A549 (cell line): Measurements from ENCODE around the gene SKIL. TPM values are rescaled to one million over a fixed set of nuclear protein-coding genes. Genes with fewer than 3 reads are reported as not detected.

Source experiments
- ATAC-seq, 2 experiments: fragments of 200-7000 bp in 1 of 2; fragments of >200 bp in 1 of 2; cut with Nextera tagmentation in 1 of 2; cut with Tn5 transposase in 1 of 2; 3 replicates each; pipeline versions ENCODE4 v1.8.0 to v1.9.1; 2018 to 2020; ENCODE audit warnings: mild to moderate bottlenecking in 1 of 2, moderate library complexity in 1 of 2
- CTCF ChIA-PET: fragments of 300-600 bp; sonication (Branson Sonifier 250); formaldehyde crosslinking; extraction: SDS; loops from one replicate; lab custom pipeline; 2021; ENCODE audit warnings: antibody characterized with exemption, inconsistent platforms; lab: Yijun Ruan, JAX
- POLR2A ChIA-PET: fragments of 350-600 bp; formaldehyde crosslinking; extraction: SDS; loops from one replicate; lab custom pipeline; 2021; ENCODE audit warnings: antibody characterized with exemption, inconsistent platforms; lab: Yijun Ruan, JAX
- DNase-seq, 2 experiments: peaks; one replicate each; pipeline versions ENCODE4 v3.0.0 to v3.0.0-alpha.2; 2011 to 2016; ENCODE audit warnings: low read depth in 1 of 2, low spot score in 1 of 2
- FAIRE-seq: peaks from 2 replicates; lab custom pipeline; 2011; peaks lifted over from hg19 to GRCh38; lab: Jason Lieb, UNC
- H3K27ac ChIP-seq, 2 experiments: fragments of >200 bp; sonication (Bioruptor Twin); formaldehyde crosslinking; 3 replicates each; pipeline ENCODE4 v1.5.1; 2016 to 2017
- H3K4me1 ChIP-seq: fragments of >200 bp; sonication (Bioruptor Twin); formaldehyde crosslinking; 3 replicates; pipeline ENCODE4 v1.6.1; 2016
- H3K4me2 ChIP-seq: fragments of >200 bp; sonication (Bioruptor Twin); formaldehyde crosslinking; 3 replicates; pipeline ENCODE4 v1.6.1; 2016
- H3K4me3 ChIP-seq: fragments of >200 bp; sonication (Bioruptor Twin); formaldehyde crosslinking; 3 replicates; pipeline ENCODE4 v1.5.1; 2016
- H3K9me3 ChIP-seq: fragments of >200 bp; sonication (Bioruptor Twin); formaldehyde crosslinking; 3 replicates; pipeline ENCODE4 v1.6.1; 2016
- BCL3 ChIP-seq: fragments of >200 bp; sonication (Bioruptor Twin); formaldehyde crosslinking; IDR thresholded peaks from 3 replicates; pipeline ENCODE4 v1.6.1; 2016
- EHF ChIP-seq: fragments of 250-450 bp; sonication (Bioruptor Pico); IDR thresholded peaks from 2 replicates; pipeline ENCODE4 v1.5.0; 2020; ENCODE audit warnings: mild to moderate bottlenecking
- ELK1 ChIP-seq: fragments of 150-350 bp; IDR thresholded peaks from 2 replicates; pipeline ENCODE4 v1.6.1; 2014; ENCODE audit warnings: low read depth, mild to moderate bottlenecking, low read length
- EP300 ChIP-seq, 2 experiments: fragments of >200 bp; sonication (Bioruptor Twin); formaldehyde crosslinking; IDR thresholded peaks; 2 replicates in 1 of 2; 3 replicates in 1 of 2; pipeline ENCODE4 v1.6.1; 2016 to 2017
- FOXS1 ChIP-seq: fragments of 250-450 bp; sonication (Bioruptor Pico); IDR thresholded peaks from 2 replicates; pipeline ENCODE4 v1.5.0; 2020; ENCODE audit warnings: mild to moderate bottlenecking, moderate library complexity
- HOXA7 ChIP-seq: fragments of 250-450 bp; sonication (Bioruptor Pico); IDR thresholded peaks from 2 replicates; pipeline ENCODE4 v1.5.0; 2020; ENCODE audit warnings: mild to moderate bottlenecking, moderate library complexity
- HOXB5 ChIP-seq: fragments of 250-450 bp; sonication (Bioruptor Pico); IDR thresholded peaks from 2 replicates; pipeline ENCODE4 v1.5.0; 2020; ENCODE audit warnings: mild to moderate bottlenecking, moderate library complexity
- JUN ChIP-seq, 2 experiments: fragments of >200 bp; sonication (Bioruptor Twin); formaldehyde crosslinking; IDR thresholded peaks; 2 replicates in 1 of 2; 3 replicates in 1 of 2; pipeline ENCODE4 v1.6.1; 2016 to 2017
- KDM5A ChIP-seq: fragments of 200-600 bp; sonication (generic); IDR thresholded peaks from 2 replicates; pipeline ENCODE4 v1.6.1; 2016; ENCODE audit warnings: antibody characterized with exemption, mild to moderate bottlenecking
- MAZ ChIP-seq: fragments of 150-350 bp; IDR thresholded peaks from 2 replicates; pipeline ENCODE4 v1.6.1; 2014; ENCODE audit warnings: antibody characterized with exemption, low read depth, low read length, borderline replicate concordance
- NFE2L2 ChIP-seq: fragments of 150-350 bp; conservative IDR thresholded peaks from 2 replicates; pipeline ENCODE4 v1.6.1; 2014; ENCODE audit warnings: low read length
- NR3C1 ChIP-seq: fragments of >200 bp; sonication (Bioruptor Twin); formaldehyde crosslinking; IDR thresholded peaks from 3 replicates; pipeline ENCODE4 v1.6.1; 2017
- PHF8 ChIP-seq: fragments of 200-600 bp; sonication (generic); IDR thresholded peaks from 2 replicates; pipeline ENCODE4 v1.6.1; 2016; ENCODE audit warnings: low read depth, mild to moderate bottlenecking, antibody characterized with exemption, moderate library complexity, borderline replicate concordance
- POLR2AphosphoS2 ChIP-seq: conservative IDR thresholded peaks from 2 replicates; pipeline ENCODE4 v1.6.1; 2012; ENCODE audit warnings: low read length, improper control_type of control experiment, inconsistent platforms
- RFX5 ChIP-seq: fragments of 450-650 bp; IDR thresholded peaks from 2 replicates; pipeline ENCODE4 v1.7.1; 2014; ENCODE audit warnings: antibody characterized with exemption, mild to moderate bottlenecking, moderate library complexity
- SMC3 ChIP-seq: fragments of >200 bp; sonication (Bioruptor Twin); formaldehyde crosslinking; IDR thresholded peaks from 3 replicates; pipeline ENCODE4 v1.6.1; 2018; ENCODE audit warnings: inconsistent platforms
- SREBF2 ChIP-seq: fragments of 450-650 bp; IDR thresholded peaks from 2 replicates; pipeline ENCODE4 v1.6.1; 2014; ENCODE audit warnings: mild to moderate bottlenecking, moderate library complexity
- TFCP2L1 ChIP-seq: fragments of 250-450 bp; sonication (Bioruptor Pico); IDR thresholded peaks from 2 replicates; pipeline ENCODE4 v1.5.0; 2021; ENCODE audit warnings: mild to moderate bottlenecking
- USF2 ChIP-seq: fragments of 450-650 bp; IDR thresholded peaks from 2 replicates; pipeline ENCODE4 v1.6.1; 2014; ENCODE audit warnings: antibody characterized with exemption
- WGBS: methylation state at CpG from one replicate; pipeline ENCODE4 v1.1.6; 2017; ENCODE audit errors: missing lambda C conversion rate; 5-methylcytosine and 5-hydroxymethylcytosine counted together
- polyA plus RNA-seq, 4 experiments: library from polyadenylated mRNA; depleted of rRNA in 3 of 4; stranded (reverse); fragments of >200 nt; fragmentation: RNase III in 1 of 4; extraction: RNeasy Plus Mini Kit Qiagen cat#74134 plus additional on column Dnase treatment in 1 of 4; gene quantifications; 2 replicates in 3 of 4; 3 replicates in 1 of 4; pipeline ENCODE4 v1.2.3, GENCODE V29; 2011 to 2017
- TF ChIP-seq, protein P1 (sequence below): IDR thresholded peaks from 2 replicates; pipeline ENCODE4 v1.6.1; 2012

The SKIL gene
- polyA plus RNA-seq, 2 of the 4 experiments (the other 2 are of a cell fraction): 39.6 to 64.2 TPM

GRCh38 chr3:170386468-170386867 is 29.0 kb downstream of the SKIL start (continued):
- TF ChIP-seq ELK1: no peak

- H3K4me3 ChIP-seq: no peak overlapping the region
- no peak overlapping the region for H3K4me2 ChIP-seq
- H3K27ac ChIP-seq: no peak overlapping the region
- FAIRE-seq (no peak), ATAC-seq (no peak), DNase-seq (peak in 1 of 2 experiments; percentile 28)
- H3K4me1 ChIP-seq: peaks cover 24% of the 10 kb centered on the region; the same call in 2 of the 3 replicates
- ChIA-PET CTCF (interaction anchor here (0.9 kb wide), 1 partner anchor 69 kb away, joined by 4 read pairs; no protein-coding TSS in a partner anchor), POLR2A (no interaction called here)
- H3K9me3 ChIP-seq: no peaks in the 10 kb centered on the region
- TF ChIP-seq BCL3 (no peak), HOXB5 (CRISPR knock-in tag) (no peak), EHF (CRISPR knock-in tag) (no peak), PHF8 (no peak), FOXS1 (CRISPR knock-in tag) (no peak), SMC3 (no peak), TFCP2L1 (CRISPR knock-in tag) (no peak), NFE2L2 (no peak), KDM5A (no peak)
- TF ChIP-seq, protein P1, sequence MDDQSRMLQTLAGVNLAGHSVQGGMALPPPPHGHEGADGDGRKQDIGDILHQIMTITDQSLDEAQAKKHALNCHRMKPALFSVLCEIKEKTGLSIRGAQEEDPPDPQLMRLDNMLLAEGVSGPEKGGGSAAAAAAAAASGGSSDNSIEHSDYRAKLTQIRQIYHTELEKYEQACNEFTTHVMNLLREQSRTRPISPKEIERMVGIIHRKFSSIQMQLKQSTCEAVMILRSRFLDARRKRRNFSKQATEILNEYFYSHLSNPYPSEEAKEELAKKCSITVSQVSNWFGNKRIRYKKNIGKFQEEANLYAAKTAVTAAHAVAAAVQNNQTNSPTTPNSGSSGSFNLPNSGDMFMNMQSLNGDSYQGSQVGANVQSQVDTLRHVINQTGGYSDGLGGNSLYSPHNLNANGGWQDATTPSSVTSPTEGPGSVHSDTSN: no peak
Measured at GRCh38 chr3:170387950-170388349, 30.4 kb downstream of the SKIL start.

GRCh38 chr3:170391108-170391507 is 33.6 kb downstream of the SKIL start:
- DNase-seq (no peak), FAIRE-seq (no peak), ATAC-seq (no peak)
- Histone ChIP-seq H3K4me3 (no peak overlapping the region), H3K9me3 (no peaks in the 10 kb centered on the region), H3K4me1 (peaks cover 15% of the 10 kb centered on the region; the same call in 2 of the 3 replicates), H3K4me2 (no peak overlapping the region), H3K27ac (no peak overlapping the region)
- POLR2A ChIA-PET: interaction anchor here (0.7 kb wide), 1 partner anchor 34 kb away, joined by 3 read pairs; no protein-coding TSS in a partner anchor
- no peak for TF ChIP-seq HOXA7 (CRISPR knock-in tag)
- CTCF ChIA-PET: interaction anchor here (1.1 to 1.2 kb wide), 2 partner anchors 15 to 82 kb away, joined by 4 read pairs; no protein-coding TSS in a partner anchor
- 91% methylated on average over 4 of the region's 4 CpGs for WGBS

DNA sequence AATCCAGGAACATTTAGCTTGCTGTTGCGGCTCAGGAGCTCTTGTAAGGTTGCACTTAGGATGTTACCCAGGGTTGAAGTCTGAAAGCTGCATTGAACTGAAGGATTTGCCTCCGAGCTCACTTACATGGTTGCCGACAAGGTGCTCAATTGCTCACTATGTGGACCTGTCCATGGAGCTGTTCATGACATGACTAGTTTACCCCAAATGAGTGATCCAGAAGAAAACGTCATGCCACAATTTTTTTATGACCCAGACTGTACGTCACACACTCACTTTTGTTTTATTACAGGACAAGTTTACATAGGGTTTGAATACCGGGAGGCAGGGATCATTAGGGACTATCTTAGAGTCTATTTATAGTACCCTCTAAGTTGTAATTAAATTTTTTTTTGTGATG is 40.2 kb downstream of the SKIL start:
- ATAC-seq: peak; percentile 27 to 39; a peak in 5 of 6 replicates
- ChIA-PET POLR2A (interaction anchor here (1.4 kb wide), 1 partner anchor 40 kb away, joined by 4 read pairs; the partner anchor contains the start of gene SKIL), CTCF (interaction anchor here (0.6 to 3.3 kb wide), 7 partner anchors 9 to 464 kb away, joined by 3 to 12 read pairs (median 4); partner anchors contain the start of gene SKIL)
- Histone ChIP-seq H3K4me3 (no peak overlapping the region), H3K4me2 (no peak overlapping the region), H3K27ac (no peak overlapping the region), H3K9me3 (no peaks in the 10 kb centered on the region), H3K4me1 (peaks cover 4% of the 10 kb centered on the region; the same call in 1 of the 3 replicates)
- DNase-seq: peak in 1 of 2 experiments; percentile 22
- TF ChIP-seq POLR2AphosphoS2: 0 out of 2 replicates have a peak, but pooled peaks have one; percentile 65
- no peak for TF ChIP-seq RFX5
- WGBS: 94% methylated on average over 6 of the region's 6 CpGs
- FAIRE-seq: no peak

GRCh38 chr3:170405101-170405500 is 47.6 kb downstream of the SKIL start:
- TF ChIP-seq EP300 (IDR thresholded peaks at IDR 0.05) (no peak), NR3C1 (no peak), SREBF2 (no peak), USF2 (no peak), JUN (IDR thresholded peaks at IDR 0.05) (no peak), PHF8 (no peak), MAZ (no peak), TFCP2L1 (CRISPR knock-in tag) (no peak)
- CTCF ChIA-PET: interaction anchor here (4.5 kb wide), 1 partner anchor 8 kb away, joined by 30 read pairs; no protein-coding TSS in a partner anchor
- DNase-seq (no peak), ATAC-seq (no peak), FAIRE-seq (no peak)
- Histone ChIP-seq H3K9me3 (no peaks in the 10 kb centered on the region), H3K4me3 (no peak overlapping the region), H3K4me1 (peaks cover 9% of the 10 kb centered on the region; the same call in 2 of the 3 replicates), H3K4me2 (no peak overlapping the region), H3K27ac (no peak overlapping the region)
- POLR2A ChIA-PET: no interaction called here
